HG03520 (cell line): ENCODE data around the gene PLCD1.
A peak's percentile ranks its signal among the peaks of the same experiment; 100 is the strongest.
"Not testable (repeated sequence)": the region's sequence is repeated elsewhere in the genome, so short reads cannot be mapped to it uniquely, and the experiment has no call there.

Source experiments
- ATAC-seq: cut with Tn5 transposase; IDR thresholded peaks from one replicate; pipeline ENCODE4 v1.9.1; 2021; ENCODE audit warnings: mild to moderate bottlenecking, moderate library complexity; ENCODE audit not compliant: unreplicated experiment

Gene PLCD1

DNA sequence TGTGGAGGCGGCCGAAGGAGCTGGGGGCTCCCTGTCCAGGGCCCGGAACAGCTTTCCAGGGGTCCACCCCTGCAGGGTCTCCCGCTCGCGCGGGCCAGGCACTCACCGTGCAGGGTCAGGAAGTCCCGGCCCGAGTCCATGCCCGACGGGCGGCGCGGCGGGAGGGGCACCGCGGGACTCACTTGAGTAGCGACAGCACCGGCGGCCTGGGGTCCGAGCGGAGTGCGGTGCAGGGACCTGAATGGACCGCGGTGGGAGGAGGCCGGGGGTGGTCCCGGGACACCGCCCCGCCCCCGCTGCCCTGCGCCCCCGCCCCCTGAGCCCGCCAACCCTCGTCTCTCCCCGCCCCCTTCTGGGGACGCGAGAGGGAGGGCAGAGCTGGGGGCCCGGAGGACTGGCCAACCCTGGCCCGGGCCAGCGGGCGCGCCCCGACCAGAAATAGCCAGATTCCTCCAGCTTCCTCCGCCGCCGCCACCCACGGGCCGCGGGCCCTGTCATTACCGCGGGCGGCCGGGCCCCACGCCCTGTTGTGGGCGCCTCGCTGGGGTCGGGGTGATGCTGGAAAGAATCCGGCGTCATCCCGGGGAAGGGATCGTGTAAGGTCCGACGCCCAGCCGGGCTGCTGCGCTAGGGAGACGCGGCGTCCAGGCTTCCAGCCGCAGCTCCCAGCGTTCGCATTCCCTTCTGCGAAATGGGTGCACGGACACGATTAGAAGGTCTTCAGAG lies at the start of gene PLCD1:
Gene PLCD1 (minus strand): TSS at position 243 of the 726 bp plus-strand sequence. CDS start 103 bp downstream, at position 140.
- no peak for ATAC-seq

GRCh38 chr3:38077073-38077472 lies 47.6 kb upstream of the PLCD1 start:
- ATAC-seq = not testable (repeated sequence)

DNA sequence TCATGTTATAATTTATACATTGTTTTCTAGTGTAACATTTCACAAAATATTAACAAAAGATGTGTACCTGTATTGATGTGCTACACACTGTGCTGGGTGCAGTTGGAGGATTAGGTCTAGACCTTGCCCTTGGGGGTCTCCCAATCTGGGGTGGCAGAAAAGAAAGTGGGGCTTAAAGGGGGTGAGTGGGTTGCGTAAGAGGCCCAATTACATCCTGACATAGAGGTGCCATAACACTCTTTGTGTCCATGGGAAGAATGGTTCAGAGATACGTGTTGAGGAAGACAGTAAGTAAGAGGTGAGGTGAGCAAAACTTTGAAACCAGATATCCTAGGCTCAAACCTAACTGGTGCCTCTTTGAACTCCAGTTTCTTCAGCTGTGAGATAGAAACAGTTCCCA lies 40.6 kb upstream of the PLCD1 start:
- ATAC-seq = no peak

DNA sequence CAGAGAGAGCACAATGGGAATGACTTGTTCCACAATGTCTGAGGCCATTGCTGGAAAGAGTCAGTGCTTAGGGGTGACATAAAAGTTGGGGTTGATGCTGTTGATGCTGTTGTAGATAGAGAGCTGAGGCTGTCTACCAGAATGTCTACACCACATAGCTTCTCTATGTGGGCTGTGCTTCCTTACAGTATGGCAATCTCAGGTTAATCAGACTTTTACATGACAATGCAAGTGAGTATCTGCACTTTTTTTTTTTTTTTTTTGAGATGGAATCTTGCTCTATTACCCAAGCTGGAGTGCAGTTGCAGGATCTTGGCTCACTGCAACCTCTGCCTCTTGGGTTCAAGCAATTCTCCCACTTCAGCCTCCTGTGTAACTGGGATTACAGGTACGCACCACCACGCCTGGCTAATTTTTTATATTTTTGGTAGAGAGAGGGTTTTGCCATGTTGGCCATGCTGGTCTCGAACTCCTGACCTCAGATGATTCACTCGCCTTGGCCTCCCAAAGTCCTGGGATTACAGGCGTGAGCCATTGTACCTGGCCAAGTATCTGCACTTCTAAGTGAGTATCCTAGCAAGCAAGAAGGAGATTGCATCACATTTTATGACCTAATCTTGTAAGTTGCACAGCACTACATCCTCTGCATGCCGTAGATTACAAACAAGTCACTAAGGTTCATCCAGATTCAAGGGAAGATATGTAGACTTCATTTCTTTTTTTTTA lies 38.2 kb upstream of the PLCD1 start:
- no peak for ATAC-seq

DNA sequence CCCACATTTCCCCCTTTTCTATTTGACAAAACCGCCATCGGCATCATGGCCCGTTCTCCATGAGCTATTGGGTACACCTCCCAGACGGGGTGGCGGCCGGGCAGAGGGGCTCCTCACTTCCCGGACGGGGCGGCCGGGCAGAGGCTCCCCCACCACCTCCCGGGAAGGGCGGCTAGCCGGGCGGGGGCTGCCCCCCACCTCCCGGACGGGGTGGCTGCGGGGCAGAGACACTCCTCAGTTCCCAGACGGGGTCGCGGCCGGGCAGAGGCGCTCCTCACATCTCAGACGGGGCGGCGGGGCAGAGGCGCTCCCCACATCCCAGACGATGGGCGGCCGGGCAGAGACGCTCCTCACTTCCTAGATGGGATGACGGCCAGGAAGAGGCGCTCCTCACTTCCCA lies 35.0 kb upstream of the PLCD1 start:
- ATAC-seq = not testable (repeated sequence)

- no peak for ATAC-seq
Measured at GRCh38 chr3:38062809-38063208, 33.4 kb upstream of the PLCD1 start.

GRCh38 chr3:38059591-38059990 lies 30.1 kb upstream of the PLCD1 start:
- ATAC-seq = no peak

DNA sequence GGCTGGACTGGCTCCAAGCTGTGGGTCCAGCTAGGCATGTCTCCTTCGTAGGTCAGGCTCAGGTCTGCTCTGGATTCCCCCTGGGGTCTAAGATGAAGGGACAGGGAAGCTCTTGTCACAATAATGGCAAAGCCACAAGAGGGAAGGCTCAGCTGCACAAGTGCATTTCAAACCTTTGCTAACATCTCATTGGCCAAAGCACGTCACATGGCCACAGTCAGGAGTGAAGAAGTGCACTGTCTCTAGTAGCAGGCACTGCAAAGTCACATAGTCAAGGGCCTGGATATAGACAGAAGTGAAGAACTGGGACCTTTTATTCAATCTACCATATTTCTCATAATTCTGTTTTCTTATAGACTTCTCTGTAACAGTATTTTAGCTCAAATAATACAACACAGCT lies 29.7 kb upstream of the PLCD1 start:
- no peak for ATAC-seq

DNA sequence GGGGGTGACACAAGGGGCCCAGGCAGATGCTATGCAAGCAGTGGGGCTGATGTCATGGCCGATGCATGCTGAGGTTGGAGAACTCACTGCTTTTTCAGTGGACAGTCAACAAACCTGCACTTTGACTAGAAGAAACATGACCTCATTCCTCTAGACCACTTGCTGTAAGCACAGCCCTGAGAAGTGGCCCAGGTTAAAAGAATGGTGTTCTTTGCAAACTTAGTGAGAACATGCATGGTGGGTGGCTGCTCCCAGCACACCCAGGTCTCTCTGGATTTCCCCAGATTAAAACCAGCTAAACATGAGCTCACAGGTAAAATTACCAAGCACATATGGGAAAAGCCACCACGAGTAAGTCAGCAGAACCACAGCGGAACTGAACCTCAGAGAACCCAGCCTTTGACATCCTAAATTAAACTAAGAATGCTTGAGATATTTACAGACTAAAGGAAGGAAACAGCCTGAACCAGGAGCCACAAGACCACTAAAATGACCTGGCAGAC lies 25.1 kb upstream of the PLCD1 start:
- ATAC-seq = no peak

DNA sequence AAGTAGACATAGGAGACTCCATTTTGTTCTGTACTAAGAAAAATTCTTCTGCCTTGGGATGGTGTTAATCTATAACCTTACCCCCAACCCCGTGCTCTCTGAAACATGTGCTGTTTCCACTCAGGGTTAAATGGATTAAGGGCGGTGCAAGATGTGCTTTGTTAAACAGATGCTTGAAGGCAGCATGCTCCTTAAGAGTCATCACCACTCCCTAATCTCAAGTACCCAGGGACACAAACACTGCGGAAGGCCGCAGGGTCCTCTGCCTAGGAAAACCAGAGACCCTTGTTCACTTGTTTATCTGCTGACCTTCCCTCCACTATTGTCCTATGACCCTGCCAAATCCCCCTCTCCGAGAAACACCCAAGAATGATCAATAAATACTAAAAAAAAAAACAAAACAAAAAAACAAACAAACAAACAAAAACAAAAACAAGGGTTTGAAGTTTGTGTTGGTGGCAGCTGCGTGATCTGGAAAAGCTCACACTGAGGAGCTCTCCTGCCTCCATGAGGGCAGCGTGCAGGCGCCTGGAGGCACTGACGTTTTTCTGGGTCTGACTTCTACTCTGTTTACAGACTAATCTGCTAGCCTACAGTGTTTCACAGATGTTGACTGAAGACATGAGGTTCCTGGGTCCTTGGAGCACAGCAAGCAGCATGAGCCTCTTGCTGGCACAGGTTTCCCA lies 24.5 kb upstream of the PLCD1 start:
- ATAC-seq = not testable (repeated sequence)

DNA sequence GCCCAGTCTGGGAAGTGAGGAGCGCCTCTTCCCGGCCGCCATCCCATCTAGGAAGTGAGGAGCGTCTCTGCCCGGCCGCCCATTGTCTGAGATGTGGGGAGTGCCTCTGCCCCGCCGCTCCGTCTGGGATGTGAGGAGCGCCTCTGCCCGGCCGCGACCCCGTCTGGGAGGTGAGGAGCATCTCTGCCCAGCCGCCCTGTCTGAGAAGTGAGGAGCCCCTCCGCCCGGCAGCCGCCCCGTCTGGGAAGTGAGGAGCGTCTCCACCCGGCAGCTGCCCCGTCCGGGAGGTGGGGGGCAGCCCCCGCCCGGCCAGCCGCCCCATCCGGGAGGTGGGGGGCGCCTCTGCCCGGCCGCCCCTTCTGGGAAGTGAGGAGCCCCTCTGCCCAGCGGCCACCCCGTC lies 23.8 kb upstream of the PLCD1 start:
- ATAC-seq = not testable (repeated sequence)

- no peak for ATAC-seq
Measured at GRCh38 chr3:38051131-38051530, 21.7 kb upstream of the PLCD1 start.

DNA sequence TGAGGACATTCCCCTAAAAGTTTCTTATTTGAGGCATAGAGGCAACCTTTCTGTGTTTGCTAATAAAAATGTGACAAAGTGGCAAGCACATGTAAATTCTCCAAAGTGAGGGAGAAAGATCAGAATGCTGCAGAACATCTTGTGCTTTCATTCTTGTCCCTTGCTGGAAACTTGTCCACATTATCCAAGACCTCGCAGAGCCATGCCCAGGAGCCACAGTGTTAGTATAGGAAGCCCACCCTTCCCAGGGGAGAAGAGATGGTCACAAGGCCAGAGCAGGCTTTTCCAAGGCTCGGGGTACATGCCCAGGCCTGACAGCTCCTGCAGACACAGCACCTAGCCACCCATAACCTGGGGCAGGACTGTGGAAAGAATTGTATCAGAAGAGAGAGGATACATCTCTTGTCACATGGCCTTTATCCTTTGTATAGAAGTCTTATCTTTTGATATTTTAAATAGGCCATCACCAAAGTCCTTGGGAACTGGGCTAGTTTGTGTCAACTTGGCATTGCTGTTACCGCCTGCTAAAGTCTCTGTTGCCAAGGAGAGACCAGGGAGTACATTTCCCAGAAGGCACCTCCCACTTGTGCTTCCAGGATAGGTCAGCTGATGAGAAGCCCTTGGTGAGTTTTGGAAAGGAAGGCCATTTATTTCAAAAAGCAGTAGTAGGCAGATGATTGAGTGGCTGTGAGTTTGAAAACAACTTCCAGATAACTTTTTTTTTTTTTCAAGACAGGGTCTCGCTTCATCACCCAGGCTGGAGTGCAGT lies 20.1 kb upstream of the PLCD1 start:
- ATAC-seq = no peak

DNA sequence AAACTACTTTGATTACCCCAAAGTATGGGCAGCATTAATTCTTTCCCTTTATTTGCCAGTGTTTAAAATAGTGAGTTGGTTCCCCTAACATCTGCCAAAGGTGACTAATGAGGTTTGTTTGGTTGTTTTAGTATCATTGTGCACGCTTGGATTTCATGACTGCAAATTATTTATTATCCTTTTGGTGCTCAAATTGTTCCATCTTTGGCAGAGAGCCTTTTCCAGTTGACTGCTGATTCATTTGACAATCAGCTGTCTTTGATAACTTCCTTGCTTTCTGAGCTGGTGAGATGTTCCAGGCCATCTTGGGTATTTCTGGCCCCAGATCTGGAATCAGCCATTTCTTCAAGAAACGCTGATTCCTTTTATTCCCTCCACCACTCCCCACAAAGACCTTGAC lies 18.5 kb upstream of the PLCD1 start:
- no peak for ATAC-seq

DNA sequence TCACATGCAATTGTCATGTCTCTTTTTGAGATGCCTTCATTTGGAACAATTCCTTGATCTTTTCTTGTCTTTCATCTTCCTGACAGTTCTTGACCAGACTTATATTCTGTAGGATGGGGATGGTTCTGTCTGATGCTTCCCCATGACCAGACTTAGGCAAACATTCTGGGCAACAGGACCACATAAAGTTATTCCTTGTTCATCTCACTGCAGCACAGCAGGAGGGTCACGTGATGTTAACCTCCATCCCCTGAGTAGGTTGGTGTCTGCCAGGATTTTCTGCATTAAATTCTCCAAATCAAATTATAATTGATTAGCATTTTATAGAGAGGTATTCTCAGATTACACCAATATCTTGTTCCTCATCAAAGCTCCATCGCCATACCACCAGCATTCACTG lies 17.4 kb upstream of the PLCD1 start:
- no peak for ATAC-seq

DNA sequence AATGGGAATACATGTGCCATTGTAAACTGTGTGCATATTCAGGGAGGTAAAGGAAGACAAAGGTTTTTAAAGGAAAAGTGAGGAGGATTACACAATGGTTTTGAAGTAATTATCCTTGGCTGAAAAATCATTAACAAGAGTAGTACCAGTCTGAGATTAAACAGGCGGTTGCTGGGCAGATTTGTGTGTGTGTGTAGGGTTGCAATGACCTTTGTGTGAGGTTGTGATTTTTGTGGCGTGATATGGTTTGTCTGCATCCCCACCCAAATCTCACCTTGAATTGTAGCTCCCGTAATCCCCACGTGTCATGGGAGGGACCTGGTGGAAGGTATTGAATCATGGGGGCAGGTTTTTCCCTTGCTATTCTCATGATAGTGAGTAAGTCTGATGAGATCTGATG lies 16.6 kb upstream of the PLCD1 start:
- ATAC-seq = no peak

- no peak for ATAC-seq
Measured at GRCh38 chr3:38043486-38043885, 14.0 kb upstream of the PLCD1 start.

DNA sequence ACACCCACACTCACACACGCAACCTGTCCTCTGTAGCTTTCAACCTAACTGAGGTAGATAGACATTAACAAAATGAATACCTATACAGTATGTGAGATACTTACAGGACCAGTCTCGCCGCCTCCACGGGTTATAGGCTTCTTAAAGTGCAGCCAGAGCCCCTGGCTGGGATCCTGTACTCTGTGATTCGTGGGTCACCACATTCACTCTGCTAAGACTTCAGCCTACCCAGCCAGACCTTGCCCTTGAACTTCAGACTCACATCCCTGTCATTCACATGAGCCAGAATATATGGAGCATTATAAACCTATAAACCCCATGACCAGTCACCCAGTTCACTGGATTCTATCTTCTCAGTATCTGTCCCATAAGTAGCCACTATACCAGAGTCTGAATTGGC lies 11.0 kb upstream of the PLCD1 start:
- ATAC-seq = no peak

- ATAC-seq = peak; percentile 31
Measured at GRCh38 chr3:38039899-38040261, 10.4 kb upstream of the PLCD1 start.

DNA sequence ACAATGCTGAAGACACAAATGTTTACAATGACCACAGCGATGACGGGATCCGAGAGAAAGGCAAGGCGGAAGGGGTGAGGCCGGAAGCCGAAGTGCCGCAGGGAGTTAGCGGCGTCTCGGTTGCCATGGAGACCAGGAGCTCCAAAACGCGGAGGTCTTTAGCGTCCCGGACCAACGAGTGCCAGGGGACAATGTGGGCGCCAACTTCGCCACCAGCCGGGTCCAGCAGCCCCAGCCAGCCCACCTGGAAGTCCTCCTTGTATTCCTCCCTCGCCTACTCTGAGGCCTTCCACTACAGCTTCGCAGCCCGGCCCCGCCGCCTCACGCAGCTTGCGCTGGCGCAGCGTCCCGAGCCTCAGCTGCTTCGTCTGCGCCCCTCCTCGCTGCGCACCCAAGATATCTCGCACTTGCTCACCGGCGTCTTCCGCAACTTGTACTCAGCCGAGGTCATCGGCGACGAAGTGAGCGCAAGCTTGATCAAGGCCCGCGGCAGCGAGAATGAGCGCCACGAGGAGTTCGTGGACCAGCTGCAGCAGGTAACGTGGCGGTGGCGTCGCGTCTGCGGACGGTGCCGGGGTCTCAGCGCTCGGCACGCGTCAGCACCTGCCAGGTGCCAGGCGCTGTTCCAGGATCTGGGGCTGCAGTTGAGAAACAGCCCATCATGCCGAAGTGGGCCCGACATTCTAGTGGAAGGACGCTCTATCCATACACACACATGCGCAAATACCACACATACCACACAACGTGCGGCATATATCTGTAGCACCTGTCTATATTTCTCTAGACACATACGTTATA lies 9.9 kb upstream of the PLCD1 start, which contains the start of gene DLEC1:
Gene DLEC1 (plus strand): TSS at position 108 of the 798 bp plus-strand sequence. CDS start 18 bp downstream, at position 126.
- ATAC-seq = peak; percentile 88
